HepG2 (cell line): ENCODE data around the gene HYOU1. TPM values are rescaled to one million over a fixed set of nuclear protein-coding genes. Genes with fewer than 3 reads are reported as not detected.

Experiments
- AFF4 ChIP-seq: sonication (generic); formaldehyde crosslinking; IDR thresholded peaks from 2 replicates; pipeline ENCODE4 v1.4.0; 2020; ENCODE audit warnings: missing genetic modification reagents
- DZIP1 ChIP-seq: sonication (generic); formaldehyde crosslinking; IDR thresholded peaks from 2 replicates; pipeline ENCODE4 v1.5.0; 2020; ENCODE audit warnings: mild to moderate bottlenecking, missing genetic modification reagents
- E2F5 ChIP-seq: sonication (generic); formaldehyde crosslinking; conservative IDR thresholded peaks from 2 replicates; pipeline ENCODE4 v1.4.0; 2020; ENCODE audit warnings: missing genetic modification reagents
- RNF2 ChIP-seq: fragments of 450-650 bp; conservative IDR thresholded peaks from 2 replicates; pipeline ENCODE4 v1.6.1; 2016; ENCODE audit warnings: low read depth
- RXRA ChIP-seq: sonication (generic); formaldehyde crosslinking; IDR thresholded peaks from 2 replicates; pipeline ENCODE4 v1.5.1; 2020; ENCODE audit warnings: missing genetic modification reagents
- TMF1 ChIP-seq: sonication (generic); formaldehyde crosslinking; IDR thresholded peaks from 2 replicates; pipeline ENCODE4 v1.8.1; 2022; ENCODE audit warnings: low read depth, missing genetic modification reagents
- ZNF256 ChIP-seq: sonication (generic); formaldehyde crosslinking; conservative IDR thresholded peaks from 2 replicates; pipeline ENCODE4 v1.4.0; 2020; ENCODE audit warnings: missing genetic modification reagents
- ZNF292 ChIP-seq: sonication (generic); formaldehyde crosslinking; IDR thresholded peaks from 2 replicates; pipeline ENCODE4 v1.8.1; 2022; ENCODE audit warnings: mild to moderate bottlenecking, low read depth, missing genetic modification reagents, borderline replicate concordance
- ZNF615 ChIP-seq: sonication (generic); formaldehyde crosslinking; IDR thresholded peaks from 2 replicates; pipeline ENCODE4 v1.5.0; 2020; ENCODE audit warnings: mild to moderate bottlenecking, missing genetic modification reagents, borderline replicate concordance
- ZNF780A ChIP-seq: sonication (generic); formaldehyde crosslinking; IDR thresholded peaks from 2 replicates; pipeline ENCODE4 v1.8.0; 2022; ENCODE audit warnings: mild to moderate bottlenecking, missing genetic modification reagents, moderate library complexity
- ZNF781 ChIP-seq: sonication (generic); formaldehyde crosslinking; IDR thresholded peaks from 2 replicates; pipeline ENCODE4 v1.5.1; 2020; ENCODE audit warnings: borderline replicate concordance, mild to moderate bottlenecking, missing genetic modification reagents; ENCODE audit errors: not compliant biosample characterization
- ZNF788 ChIP-seq: sonication (generic); formaldehyde crosslinking; IDR thresholded peaks from 2 replicates; pipeline ENCODE4 v1.5.0; 2020; ENCODE audit warnings: mild to moderate bottlenecking, missing genetic modification reagents, borderline replicate concordance
- ZZZ3 ChIP-seq: sonication (generic); formaldehyde crosslinking; IDR thresholded peaks from 2 replicates; pipeline ENCODE4 v1.4.0; 2020; ENCODE audit warnings: missing genetic modification reagents, mild to moderate bottlenecking, borderline replicate concordance
- polyA plus RNA-seq, 8 experiments: library from polyadenylated mRNA; depleted of rRNA in 3 of 8; stranded (reverse) in 7 of 8; unstranded in 1 of 8; fragments of >200 nt; fragmentation: Illumina TruSeq in 4 of 8; extraction: Trizol in 4 of 8; gene quantifications; 2 replicates each; pipeline versions ENCODE4 v1.2.1 to v1.2.3, GENCODE V29; 2011 to 2016; ENCODE audit warnings: low read depth in 4 of 8, missing spikeins in 1 of 8, mixed read lengths in 1 of 8; ENCODE audit not compliant: insufficient read depth in 1 of 8
- total RNA-seq, 5 experiments: library from RNA; depleted of rRNA; stranded (reverse); fragments of >200 nt; fragmentation: Illumina TruSeq; extraction: Trizol; gene quantifications; 2 replicates each; pipeline ENCODE4 v1.2.3, GENCODE V29; 2016; ENCODE audit warnings: low read depth in 1 of 5
- TF ChIP-seq, protein P1 (sequence below): IDR thresholded peaks from 2 replicates; pipeline ENCODE4 v1.6.1; 2016; ENCODE audit warnings: low read depth
- TF ChIP-seq, protein P2 (sequence below): sonication (generic); formaldehyde crosslinking; IDR thresholded peaks from 2 replicates; pipeline ENCODE4 v1.8.0; 2022; ENCODE audit warnings: mild to moderate bottlenecking, missing genetic modification reagents, borderline replicate concordance
- TF ChIP-seq, protein P3 (sequence below): sonication (generic); formaldehyde crosslinking; IDR thresholded peaks from 2 replicates; pipeline ENCODE4 v1.8.0; 2022; ENCODE audit warnings: missing genetic modification reagents, mild to moderate bottlenecking, borderline replicate concordance

HYOU1 gene
- total and polyA plus RNA-seq, 2 of the 13 experiments (the other 11 are each of a cell fraction or from before 2014, with no cell fraction given) = 127 to 155 TPM

DNA sequence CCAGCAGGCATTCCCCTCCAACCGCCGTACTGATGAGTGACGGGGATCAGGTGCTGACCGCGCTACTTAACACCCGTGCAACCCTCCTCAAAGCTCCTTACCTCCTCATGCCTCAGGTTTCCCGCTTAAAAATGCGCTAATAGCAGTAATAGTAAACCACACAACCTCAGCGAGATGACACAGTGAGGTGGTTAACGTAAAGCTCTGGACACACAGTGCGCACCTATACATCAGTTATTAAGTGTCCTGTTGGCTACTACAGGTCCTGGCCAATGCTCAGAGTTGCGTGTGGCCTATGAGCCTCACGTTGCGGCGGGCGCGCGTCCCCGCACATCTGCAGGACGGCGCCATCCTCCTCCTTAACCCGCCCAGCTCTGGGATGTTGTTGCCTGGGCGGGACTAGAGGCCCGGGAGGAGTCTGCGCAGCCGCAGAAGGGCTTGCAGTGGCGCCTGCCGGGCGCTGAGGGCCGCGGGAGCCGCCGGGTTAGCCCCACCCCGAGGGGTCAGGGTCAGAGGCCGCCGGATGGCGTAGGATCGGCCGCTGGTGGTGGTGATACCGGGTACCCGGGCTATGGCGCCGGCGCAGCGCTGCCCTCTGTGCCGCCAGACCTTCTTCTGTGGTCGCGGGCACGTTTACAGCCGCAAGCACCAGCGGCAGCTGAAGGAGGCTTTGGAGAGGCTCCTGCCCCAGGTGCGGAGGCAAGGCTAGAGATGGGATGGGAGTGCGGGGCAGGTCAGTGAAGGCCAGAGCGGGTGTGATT lies 59.2 kb downstream of the HYOU1 start, which contains the start of gene CENATAC (continued):
- TF ChIP-seq DZIP1 (CRISPR knock-in tag) (0 out of 2 replicates have a peak, but pooled peaks have one; percentile 23), RNF2 (peak; percentile 64; the same call in 1 of the 2 replicates), ZNF780A (peak; percentile 19; the same call in 1 of the 2 replicates), ZNF292 (no peak; the same call in 1 of the 2 replicates), ZNF256 (no peak), AFF4 (no peak), RXRA (peak; percentile 69), ZNF788 (peak; percentile 58; the same call in 1 of the 2 replicates), TMF1 (CRISPR knock-in tag) (peak; percentile 63; the same call in 1 of the 2 replicates), ZNF615 (CRISPR knock-in tag) (no peak), E2F5 (CRISPR knock-in tag) (no peak), ZZZ3 (CRISPR knock-in tag) (peak; percentile 22; the same call in 1 of the 2 replicates), ZNF781 (CRISPR knock-in tag) (peak; percentile 50)
- TF ChIP-seq, protein P1, sequence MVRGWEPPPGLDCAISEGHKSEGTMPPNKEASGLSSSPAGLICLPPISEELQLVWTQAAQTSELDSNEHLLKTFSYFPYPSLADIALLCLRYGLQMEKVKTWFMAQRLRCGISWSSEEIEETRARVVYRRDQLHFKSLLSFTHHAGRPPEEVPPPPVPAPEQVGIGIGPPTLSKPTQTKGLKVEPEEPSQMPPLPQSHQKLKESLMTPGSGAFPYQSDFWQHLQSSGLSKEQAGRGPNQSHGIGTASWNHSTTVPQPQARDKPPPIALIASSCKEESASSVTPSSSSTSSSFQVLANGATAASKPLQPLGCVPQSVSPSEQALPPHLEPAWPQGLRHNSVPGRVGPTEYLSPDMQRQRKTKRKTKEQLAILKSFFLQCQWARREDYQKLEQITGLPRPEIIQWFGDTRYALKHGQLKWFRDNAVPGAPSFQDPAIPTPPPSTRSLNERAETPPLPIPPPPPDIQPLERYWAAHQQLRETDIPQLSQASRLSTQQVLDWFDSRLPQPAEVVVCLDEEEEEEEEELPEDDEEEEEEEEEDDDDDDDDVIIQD (CRISPR knock-in tag) = no peak
- TF ChIP-seq, protein P2, sequence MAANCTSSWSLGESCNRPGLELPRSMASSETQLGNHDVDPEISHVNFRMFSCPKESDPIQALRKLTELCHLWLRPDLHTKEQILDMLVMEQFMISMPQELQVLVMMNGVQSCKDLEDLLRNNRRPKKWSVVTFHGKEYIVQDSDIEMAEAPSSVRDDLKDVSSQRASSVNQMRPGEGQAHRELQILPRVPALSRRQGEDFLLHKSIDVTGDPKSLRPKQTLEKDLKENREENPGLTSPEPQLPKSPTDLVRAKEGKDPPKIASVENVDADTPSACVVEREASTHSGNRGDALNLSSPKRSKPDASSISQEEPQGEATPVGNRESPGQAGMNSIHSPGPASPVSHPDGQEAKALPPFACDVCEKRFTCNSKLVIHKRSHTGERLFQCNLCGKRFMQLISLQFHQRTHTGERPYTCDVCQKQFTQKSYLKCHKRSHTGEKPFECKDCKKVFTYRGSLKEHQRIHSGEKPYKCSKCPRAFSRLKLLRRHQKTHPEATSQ (CRISPR knock-in tag) = no peak
- TF ChIP-seq, protein P3, sequence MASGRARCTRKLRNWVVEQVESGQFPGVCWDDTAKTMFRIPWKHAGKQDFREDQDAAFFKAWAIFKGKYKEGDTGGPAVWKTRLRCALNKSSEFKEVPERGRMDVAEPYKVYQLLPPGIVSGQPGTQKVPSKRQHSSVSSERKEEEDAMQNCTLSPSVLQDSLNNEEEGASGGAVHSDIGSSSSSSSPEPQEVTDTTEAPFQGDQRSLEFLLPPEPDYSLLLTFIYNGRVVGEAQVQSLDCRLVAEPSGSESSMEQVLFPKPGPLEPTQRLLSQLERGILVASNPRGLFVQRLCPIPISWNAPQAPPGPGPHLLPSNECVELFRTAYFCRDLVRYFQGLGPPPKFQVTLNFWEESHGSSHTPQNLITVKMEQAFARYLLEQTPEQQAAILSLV = peak; percentile 64; the same call in 1 of the 2 replicates
